C4-2B (cell line): ENCODE results near the gene ADAM10.

Source experiments
- ZFX ChIP-seq: fragments of 450-650 bp; IDR thresholded peaks from 2 replicates; pipeline ENCODE4 v1.6.1; 2017
- TF ChIP-seq, protein P1 (sequence below): fragments of 450-650 bp; conservative IDR thresholded peaks from 2 replicates; pipeline ENCODE4 v1.5.1; 2017; ENCODE audit warnings: mild to moderate bottlenecking

DNA sequence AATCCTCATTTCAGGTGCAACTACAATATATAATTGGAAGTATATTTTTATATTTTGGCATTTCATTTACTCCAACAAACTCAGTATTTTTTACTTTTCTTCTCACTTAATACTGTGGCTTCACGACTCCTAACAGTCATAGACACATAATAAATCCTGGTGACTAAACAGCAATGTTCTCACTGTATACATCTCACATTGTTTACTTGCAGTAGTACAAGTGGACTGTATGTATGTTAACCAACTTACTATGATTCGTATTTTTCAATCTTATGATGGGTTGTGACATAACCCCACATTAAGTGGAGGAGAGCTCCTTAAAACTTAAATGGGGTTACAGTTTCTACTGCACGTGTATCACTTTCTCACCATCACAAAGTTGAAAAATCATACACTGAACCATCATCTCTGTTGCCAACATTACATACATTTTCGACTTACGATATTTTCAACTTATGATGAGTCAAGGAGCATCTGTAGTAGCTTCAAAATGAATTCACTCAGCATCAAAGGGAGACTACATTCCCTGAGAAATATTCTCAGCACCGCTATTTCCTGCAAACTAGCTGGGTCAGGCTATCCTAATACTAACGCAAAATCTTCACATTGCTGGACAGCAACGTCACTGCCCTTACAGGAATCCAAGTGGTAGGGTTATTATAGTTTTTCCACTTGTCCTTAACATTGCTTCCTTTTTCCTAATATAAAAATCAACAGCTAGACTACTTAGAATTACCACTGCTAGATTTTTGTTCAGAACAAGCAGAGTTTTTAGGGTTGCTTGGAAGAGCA lies 7.3 kb downstream of the ADAM10 start:
- TF ChIP-seq, protein P1, sequence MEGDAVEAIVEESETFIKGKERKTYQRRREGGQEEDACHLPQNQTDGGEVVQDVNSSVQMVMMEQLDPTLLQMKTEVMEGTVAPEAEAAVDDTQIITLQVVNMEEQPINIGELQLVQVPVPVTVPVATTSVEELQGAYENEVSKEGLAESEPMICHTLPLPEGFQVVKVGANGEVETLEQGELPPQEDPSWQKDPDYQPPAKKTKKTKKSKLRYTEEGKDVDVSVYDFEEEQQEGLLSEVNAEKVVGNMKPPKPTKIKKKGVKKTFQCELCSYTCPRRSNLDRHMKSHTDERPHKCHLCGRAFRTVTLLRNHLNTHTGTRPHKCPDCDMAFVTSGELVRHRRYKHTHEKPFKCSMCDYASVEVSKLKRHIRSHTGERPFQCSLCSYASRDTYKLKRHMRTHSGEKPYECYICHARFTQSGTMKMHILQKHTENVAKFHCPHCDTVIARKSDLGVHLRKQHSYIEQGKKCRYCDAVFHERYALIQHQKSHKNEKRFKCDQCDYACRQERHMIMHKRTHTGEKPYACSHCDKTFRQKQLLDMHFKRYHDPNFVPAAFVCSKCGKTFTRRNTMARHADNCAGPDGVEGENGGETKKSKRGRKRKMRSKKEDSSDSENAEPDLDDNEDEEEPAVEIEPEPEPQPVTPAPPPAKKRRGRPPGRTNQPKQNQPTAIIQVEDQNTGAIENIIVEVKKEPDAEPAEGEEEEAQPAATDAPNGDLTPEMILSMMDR: no peak
- TF ChIP-seq ZFX: no peak
